Prostate gland (tissue), 2 donors: ENCODE results near the gene FNDC3B.

Experiments used
- CTCF ChIP-seq, 4 experiments: fragments of 200-600 bp in 2 of 4; fragments of 450-650 bp in 2 of 4; sonication (generic) in 2 of 4; IDR thresholded peaks; 1 replicate in 3 of 4; 2 replicates in 1 of 4; pipeline ENCODE4 v1.5.1; 2016 to 2019; ENCODE audit warnings: antibody characterized with exemption in 4 of 4, mild to moderate bottlenecking in 2 of 4, moderate library complexity in 2 of 4
- POLR2A ChIP-seq: fragments of 450-650 bp; IDR thresholded peaks from one replicate; pipeline ENCODE4 v1.6.1; 2016; ENCODE audit warnings: antibody characterized with exemption, mild to moderate bottlenecking

GRCh38 chr3:172270557-172271166, 231.3 kb downstream of the FNDC3B start:
- TF ChIP-seq CTCF (IDR thresholded peaks at IDR 0.05) (no peak), POLR2A (no peak)
